HCT116 (cell line): Measurements from ENCODE around the gene ROS1.

ENCODE experiments used
- CBX3 ChIP-seq: IDR thresholded peaks from 2 replicates; pipeline ENCODE4 v1.6.1; 2012; ENCODE audit warnings: low read depth
- CEBPB ChIP-seq: IDR thresholded peaks from 2 replicates; pipeline ENCODE4 v1.6.1; 2012; ENCODE audit warnings: low read depth
- EZH2 ChIP-seq: fragments of 200-600 bp; sonication (generic); IDR thresholded peaks from 2 replicates; pipeline ENCODE4 v1.6.1; 2017; ENCODE audit warnings: antibody characterized with exemption, mixed run types
- JUND ChIP-seq: IDR thresholded peaks from 2 replicates; pipeline ENCODE4 v1.6.1; 2012
- POLR2A ChIP-seq: IDR thresholded peaks from 2 replicates; pipeline ENCODE4 v1.7.0; 2011; ENCODE audit warnings: borderline replicate concordance; ENCODE audit not compliant: insufficient read depth, insufficient read length; ENCODE audit errors: extremely low read depth
- POLR2AphosphoS5 ChIP-seq: IDR thresholded peaks from 2 replicates; pipeline ENCODE4 v1.6.1; 2011; ENCODE audit warnings: mild to moderate bottlenecking, low read depth, low read length, moderate library complexity
- RAD21 ChIP-seq: IDR thresholded peaks from 2 replicates; pipeline ENCODE4 v1.6.1; 2012; ENCODE audit warnings: low read depth, mild to moderate bottlenecking
- SP1 ChIP-seq: IDR thresholded peaks from 2 replicates; pipeline ENCODE4 v1.6.1; 2012; ENCODE audit warnings: low read depth
- ZNF274 ChIP-seq: fragments of 200-500 bp; sonication (Bioruptor generic); IDR thresholded peaks from 2 replicates; pipeline ENCODE4 v1.6.1; 2014; ENCODE audit warnings: mild to moderate bottlenecking, low read depth, low read length, inconsistent platforms
- TF ChIP-seq, protein P1 (sequence below): IDR thresholded peaks from 2 replicates; pipeline ENCODE4 v1.6.1; 2012; ENCODE audit warnings: low read depth
- TF ChIP-seq, protein P2 (sequence below), 3 experiments: fragments of 200-600 bp in 1 of 3; sonication (generic) in 1 of 3; IDR thresholded peaks in 2 of 3; conservative IDR thresholded peaks in 1 of 3; 2 replicates each; pipeline ENCODE4 v1.5.1; 2012 to 2017; ENCODE audit warnings: low read depth in 2 of 3, low read length in 2 of 3, antibody characterized with exemption in 1 of 3, borderline replicate concordance in 1 of 3, control low read depth in 1 of 3, mild to moderate bottlenecking in 1 of 3, mixed read lengths in 1 of 3, mixed run types in 1 of 3, moderate library complexity in 1 of 3; ENCODE audit not compliant: insufficient read depth in 1 of 3
- TF ChIP-seq, protein P3 (sequence below): IDR thresholded peaks from 2 replicates; pipeline ENCODE4 v1.6.1; 2012
- TF ChIP-seq, protein P4 (sequence below): IDR thresholded peaks from 2 replicates; pipeline ENCODE4 v1.6.1; 2012

DNA sequence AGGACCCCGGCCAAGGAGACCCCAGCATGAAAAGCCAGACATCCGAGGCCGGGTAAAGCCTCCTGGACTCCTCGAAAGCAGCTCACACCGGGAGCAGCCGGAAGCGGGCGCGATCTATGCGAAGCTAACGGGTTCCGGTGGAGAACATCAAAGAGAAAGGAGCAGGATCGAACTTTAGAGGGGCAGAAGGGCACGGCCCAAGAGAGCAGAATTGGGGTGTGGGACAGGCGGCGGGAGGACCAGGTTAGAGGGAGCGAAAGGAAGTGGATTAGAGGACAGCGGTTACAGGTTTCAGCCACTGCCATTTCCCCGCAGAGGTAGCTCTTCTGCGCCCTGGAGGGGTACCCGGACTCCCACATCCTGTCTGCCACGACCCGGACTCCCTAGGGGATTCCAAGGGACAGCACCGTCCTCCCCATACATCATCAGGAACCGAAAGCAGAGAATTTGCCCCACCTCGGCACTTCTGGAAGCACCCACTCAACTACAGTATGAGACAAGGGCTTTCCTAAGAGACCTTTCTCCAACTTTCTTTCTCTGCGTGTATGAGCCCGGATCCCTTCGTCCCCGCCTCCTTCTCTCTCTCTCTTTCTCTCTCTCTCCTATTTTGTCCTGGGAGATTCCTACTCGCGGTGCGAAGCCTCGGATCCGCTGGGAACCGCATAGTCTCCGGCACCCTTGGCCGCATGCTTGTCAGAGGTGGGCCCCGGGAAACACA is 160.9 kb downstream of the ROS1 start:
- TF ChIP-seq, protein P1, sequence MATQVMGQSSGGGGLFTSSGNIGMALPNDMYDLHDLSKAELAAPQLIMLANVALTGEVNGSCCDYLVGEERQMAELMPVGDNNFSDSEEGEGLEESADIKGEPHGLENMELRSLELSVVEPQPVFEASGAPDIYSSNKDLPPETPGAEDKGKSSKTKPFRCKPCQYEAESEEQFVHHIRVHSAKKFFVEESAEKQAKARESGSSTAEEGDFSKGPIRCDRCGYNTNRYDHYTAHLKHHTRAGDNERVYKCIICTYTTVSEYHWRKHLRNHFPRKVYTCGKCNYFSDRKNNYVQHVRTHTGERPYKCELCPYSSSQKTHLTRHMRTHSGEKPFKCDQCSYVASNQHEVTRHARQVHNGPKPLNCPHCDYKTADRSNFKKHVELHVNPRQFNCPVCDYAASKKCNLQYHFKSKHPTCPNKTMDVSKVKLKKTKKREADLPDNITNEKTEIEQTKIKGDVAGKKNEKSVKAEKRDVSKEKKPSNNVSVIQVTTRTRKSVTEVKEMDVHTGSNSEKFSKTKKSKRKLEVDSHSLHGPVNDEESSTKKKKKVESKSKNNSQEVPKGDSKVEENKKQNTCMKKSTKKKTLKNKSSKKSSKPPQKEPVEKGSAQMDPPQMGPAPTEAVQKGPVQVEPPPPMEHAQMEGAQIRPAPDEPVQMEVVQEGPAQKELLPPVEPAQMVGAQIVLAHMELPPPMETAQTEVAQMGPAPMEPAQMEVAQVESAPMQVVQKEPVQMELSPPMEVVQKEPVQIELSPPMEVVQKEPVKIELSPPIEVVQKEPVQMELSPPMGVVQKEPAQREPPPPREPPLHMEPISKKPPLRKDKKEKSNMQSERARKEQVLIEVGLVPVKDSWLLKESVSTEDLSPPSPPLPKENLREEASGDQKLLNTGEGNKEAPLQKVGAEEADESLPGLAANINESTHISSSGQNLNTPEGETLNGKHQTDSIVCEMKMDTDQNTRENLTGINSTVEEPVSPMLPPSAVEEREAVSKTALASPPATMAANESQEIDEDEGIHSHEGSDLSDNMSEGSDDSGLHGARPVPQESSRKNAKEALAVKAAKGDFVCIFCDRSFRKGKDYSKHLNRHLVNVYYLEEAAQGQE, result no peak
- no peak for TF ChIP-seq POLR2A
- no peak for TF ChIP-seq RAD21
- TF ChIP-seq, protein P2, sequence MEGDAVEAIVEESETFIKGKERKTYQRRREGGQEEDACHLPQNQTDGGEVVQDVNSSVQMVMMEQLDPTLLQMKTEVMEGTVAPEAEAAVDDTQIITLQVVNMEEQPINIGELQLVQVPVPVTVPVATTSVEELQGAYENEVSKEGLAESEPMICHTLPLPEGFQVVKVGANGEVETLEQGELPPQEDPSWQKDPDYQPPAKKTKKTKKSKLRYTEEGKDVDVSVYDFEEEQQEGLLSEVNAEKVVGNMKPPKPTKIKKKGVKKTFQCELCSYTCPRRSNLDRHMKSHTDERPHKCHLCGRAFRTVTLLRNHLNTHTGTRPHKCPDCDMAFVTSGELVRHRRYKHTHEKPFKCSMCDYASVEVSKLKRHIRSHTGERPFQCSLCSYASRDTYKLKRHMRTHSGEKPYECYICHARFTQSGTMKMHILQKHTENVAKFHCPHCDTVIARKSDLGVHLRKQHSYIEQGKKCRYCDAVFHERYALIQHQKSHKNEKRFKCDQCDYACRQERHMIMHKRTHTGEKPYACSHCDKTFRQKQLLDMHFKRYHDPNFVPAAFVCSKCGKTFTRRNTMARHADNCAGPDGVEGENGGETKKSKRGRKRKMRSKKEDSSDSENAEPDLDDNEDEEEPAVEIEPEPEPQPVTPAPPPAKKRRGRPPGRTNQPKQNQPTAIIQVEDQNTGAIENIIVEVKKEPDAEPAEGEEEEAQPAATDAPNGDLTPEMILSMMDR (IDR thresholded peaks at IDR 0.05 in 2 of 3, conservative IDR thresholded peaks at IDR 0.05 in 1 of 3; ENCODE audit: borderline replicate concordance in 1 of 3, insufficient read depth in 1 of 3, low read depth in 2 of 3, low read length in 2 of 3), result no peak
- no peak for TF ChIP-seq SP1
- TF ChIP-seq POLR2AphosphoS5, result no peak
- no peak for TF ChIP-seq CEBPB
- TF ChIP-seq ZNF274, result no peak
- TF ChIP-seq, protein P3, sequence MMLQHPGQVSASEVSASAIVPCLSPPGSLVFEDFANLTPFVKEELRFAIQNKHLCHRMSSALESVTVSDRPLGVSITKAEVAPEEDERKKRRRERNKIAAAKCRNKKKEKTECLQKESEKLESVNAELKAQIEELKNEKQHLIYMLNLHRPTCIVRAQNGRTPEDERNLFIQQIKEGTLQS, result no peak
- TF ChIP-seq, protein P4, sequence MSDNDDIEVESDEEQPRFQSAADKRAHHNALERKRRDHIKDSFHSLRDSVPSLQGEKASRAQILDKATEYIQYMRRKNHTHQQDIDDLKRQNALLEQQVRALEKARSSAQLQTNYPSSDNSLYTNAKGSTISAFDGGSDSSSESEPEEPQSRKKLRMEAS, result no peak
- no peak for TF ChIP-seq EZH2
- TF ChIP-seq CBX3, result no peak
- no peak for TF ChIP-seq JUND
